ENCODE data around the gene ARHGEF40. TPM values are rescaled to one million over a fixed set of nuclear protein-coding genes. Genes with fewer than 3 reads are reported as not detected.

The ARHGEF40 gene
- total RNA-seq, 1 experiment from 2014 or later = 71.4 TPM

DNA sequence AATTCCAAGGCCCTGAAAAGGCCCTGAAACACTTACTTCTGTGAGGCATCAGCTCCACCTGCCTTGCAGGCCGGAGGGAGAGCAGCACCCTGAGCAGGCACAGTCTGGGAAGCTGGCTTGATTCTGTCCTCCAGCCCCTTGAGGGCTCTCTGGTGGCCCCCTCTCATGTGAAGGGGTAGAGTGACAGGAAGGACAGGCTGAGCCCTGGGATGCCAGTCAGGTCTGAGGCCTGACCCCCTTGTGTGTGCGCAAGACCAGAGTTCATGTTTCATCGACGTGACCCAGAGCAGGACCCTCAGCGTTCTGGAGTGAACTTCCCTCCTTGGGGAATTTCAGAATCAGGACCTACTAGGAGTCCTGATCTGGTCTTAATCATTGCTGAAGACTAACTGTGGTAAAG, 11.2 kb upstream of the ARHGEF40 start:
- Mint-ChIP-seq H3K9me3 (no peaks in the 10 kb centered on the region), H3K4me3 (no peak overlapping the region), H3K36me3 (ENCODE audit: insufficient read depth in 1 of 3, low read depth in 3 of 3) (no peaks in the 10 kb centered on the region), H3K27me3 (ENCODE audit: low read depth) (peaks cover 1% of the 10 kb centered on the region; the same call in 1 of the 2 replicates), H3K27ac (no peak overlapping the region), H3K4me1 (peaks cover 15 to 18% of the 10 kb centered on the region in 2 experiments)
- Histone ChIP-seq H2BK12ac (ENCODE audit: insufficient read length, low read depth, low read length) (no peak overlapping the region), H4K5ac (ENCODE audit: insufficient read length, low read depth, low read length) (no peak overlapping the region), H3K23me2 (ENCODE audit: insufficient read length, low read depth, low read length, poor library complexity, severe bottlenecking) (no peaks in the 10 kb centered on the region), H2BK15ac (ENCODE audit: low read depth, low read length) (no peak overlapping the region), H2AFZ (ENCODE audit: low read length) (no peak overlapping the region), H3T11ph (ENCODE audit: low read length) (no peak overlapping the region), H3K23ac (ENCODE audit: insufficient read length, low read depth, low read length) (no peak overlapping the region), H2BK120ac (ENCODE audit: low read depth, low read length, poor library complexity, severe bottlenecking) (no peak overlapping the region), H3K27me3 (ENCODE audit: insufficient read depth, low read length) (no peaks in the 10 kb centered on the region), H2AK5ac (ENCODE audit: insufficient read length, low read length) (no peak overlapping the region), H3K4me1 (ENCODE audit: insufficient read depth, low read length) (no peaks in the 10 kb centered on the region; the same call in 1 of the 2 replicates), H2BK20ac (ENCODE audit: low read depth, low read length, poor library complexity, severe bottlenecking) (no peak overlapping the region), H3K9ac (ENCODE audit: extremely low read depth, insufficient read length, low read length) (no peak overlapping the region), H4K8ac (replicated peaks; ENCODE audit: insufficient read length, low read depth, low read length) (no peak overlapping the region), H3K79me1 (ENCODE audit: insufficient read depth, low read depth, low read length, poor library complexity, severe bottlenecking) (no peaks in the 10 kb centered on the region), H4K91ac (ENCODE audit: insufficient read length, low read depth, low read length) (no peak overlapping the region), H2BK5ac (ENCODE audit: insufficient read length, low read length) (no peak overlapping the region), H4K20me1 (ENCODE audit: control insufficient read depth, insufficient read depth, insufficient read length) (no peaks in the 10 kb centered on the region), H3K9me3 (ENCODE audit: control insufficient read depth, low read depth, low read length) (no peaks in the 10 kb centered on the region), H3K56ac (ENCODE audit: insufficient read length, low read depth, low read length) (no peak overlapping the region), H3K27ac (ENCODE audit: insufficient read length, low read depth, low read length) (no peak overlapping the region), H3K79me2 (ENCODE audit: insufficient read depth, low read length) (no peaks in the 10 kb centered on the region), H3K4ac (ENCODE audit: low read depth, low read length) (no peak overlapping the region), H3K4me2 (ENCODE audit: insufficient read depth, insufficient read length, low read length) (no peak overlapping the region), H3K18ac (ENCODE audit: insufficient read length, low read depth, low read length) (no peak overlapping the region), H3K14ac (ENCODE audit: insufficient read depth, low read length) (no peak overlapping the region)
- DNase-seq = no peak
- TF ChIP-seq, protein P1, sequence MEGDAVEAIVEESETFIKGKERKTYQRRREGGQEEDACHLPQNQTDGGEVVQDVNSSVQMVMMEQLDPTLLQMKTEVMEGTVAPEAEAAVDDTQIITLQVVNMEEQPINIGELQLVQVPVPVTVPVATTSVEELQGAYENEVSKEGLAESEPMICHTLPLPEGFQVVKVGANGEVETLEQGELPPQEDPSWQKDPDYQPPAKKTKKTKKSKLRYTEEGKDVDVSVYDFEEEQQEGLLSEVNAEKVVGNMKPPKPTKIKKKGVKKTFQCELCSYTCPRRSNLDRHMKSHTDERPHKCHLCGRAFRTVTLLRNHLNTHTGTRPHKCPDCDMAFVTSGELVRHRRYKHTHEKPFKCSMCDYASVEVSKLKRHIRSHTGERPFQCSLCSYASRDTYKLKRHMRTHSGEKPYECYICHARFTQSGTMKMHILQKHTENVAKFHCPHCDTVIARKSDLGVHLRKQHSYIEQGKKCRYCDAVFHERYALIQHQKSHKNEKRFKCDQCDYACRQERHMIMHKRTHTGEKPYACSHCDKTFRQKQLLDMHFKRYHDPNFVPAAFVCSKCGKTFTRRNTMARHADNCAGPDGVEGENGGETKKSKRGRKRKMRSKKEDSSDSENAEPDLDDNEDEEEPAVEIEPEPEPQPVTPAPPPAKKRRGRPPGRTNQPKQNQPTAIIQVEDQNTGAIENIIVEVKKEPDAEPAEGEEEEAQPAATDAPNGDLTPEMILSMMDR (conservative IDR thresholded peaks at IDR 0.05) = no peak
- no CpG with 5 or more reads among the region's 5 CpGs for WGBS (ENCODE audit: extremely low coverage, insufficient read length, low lambda C conversion rate)
